ENCODE data around the gene RAD18.

- TF ChIP-seq, protein P1, sequence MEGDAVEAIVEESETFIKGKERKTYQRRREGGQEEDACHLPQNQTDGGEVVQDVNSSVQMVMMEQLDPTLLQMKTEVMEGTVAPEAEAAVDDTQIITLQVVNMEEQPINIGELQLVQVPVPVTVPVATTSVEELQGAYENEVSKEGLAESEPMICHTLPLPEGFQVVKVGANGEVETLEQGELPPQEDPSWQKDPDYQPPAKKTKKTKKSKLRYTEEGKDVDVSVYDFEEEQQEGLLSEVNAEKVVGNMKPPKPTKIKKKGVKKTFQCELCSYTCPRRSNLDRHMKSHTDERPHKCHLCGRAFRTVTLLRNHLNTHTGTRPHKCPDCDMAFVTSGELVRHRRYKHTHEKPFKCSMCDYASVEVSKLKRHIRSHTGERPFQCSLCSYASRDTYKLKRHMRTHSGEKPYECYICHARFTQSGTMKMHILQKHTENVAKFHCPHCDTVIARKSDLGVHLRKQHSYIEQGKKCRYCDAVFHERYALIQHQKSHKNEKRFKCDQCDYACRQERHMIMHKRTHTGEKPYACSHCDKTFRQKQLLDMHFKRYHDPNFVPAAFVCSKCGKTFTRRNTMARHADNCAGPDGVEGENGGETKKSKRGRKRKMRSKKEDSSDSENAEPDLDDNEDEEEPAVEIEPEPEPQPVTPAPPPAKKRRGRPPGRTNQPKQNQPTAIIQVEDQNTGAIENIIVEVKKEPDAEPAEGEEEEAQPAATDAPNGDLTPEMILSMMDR (conservative IDR thresholded peaks at IDR 0.05; ENCODE audit: low read depth, low read length), result no peak
- no peak for TF ChIP-seq EZH2 (IDR thresholded peaks at IDR 0.05; ENCODE audit: low read length, unreplicated experiment)
Measured at GRCh38 chr3:8952130-8952529, 11.1 kb downstream of the RAD18 start.

All from PC-3 (cell line).